ENCODE results near the gene GRIK3. TPM values are rescaled to one million over a fixed set of nuclear protein-coding genes. Genes with fewer than 3 reads are reported as not detected.

GRIK3 gene
- total and polyA plus RNA-seq, 2 experiments from 2014 or later = under 0.01 TPM; not detected in 1

GRCh38 chr1:36787312-36787913, 246.9 kb downstream of the GRIK3 start:
- no peaks in the 10 kb centered on the region for H3K9me3 ChIP-seq (ENCODE audit: low read depth)
- H3K27ac ChIP-seq = no peak overlapping the region
- no peaks in the 10 kb centered on the region for H3K79me2 ChIP-seq
- WGBS (ENCODE audit: low lambda C conversion rate, missing lambda C conversion rate) = 78% methylated on average over 12 of the region's 12 CpGs
- H3K27me3 ChIP-seq = peaks cover 4% of the 10 kb centered on the region
- H3K4me1 ChIP-seq (ENCODE audit: insufficient read depth) = no peaks in the 10 kb centered on the region
- no peak overlapping the region for H2AFZ ChIP-seq
- no peaks in the 10 kb centered on the region for H3K9me2 ChIP-seq (replicated peaks; ENCODE audit: insufficient read depth)
- TF ChIP-seq EZH2phosphoT487 (IDR thresholded peaks at IDR 0.05; ENCODE audit: low read depth, severe bottlenecking, unreplicated experiment) = no peak
- no peak for TF ChIP-seq CTCF (IDR thresholded peaks at IDR 0.05; ENCODE audit: poor library complexity)
- no peak for TF ChIP-seq EZH2 (IDR thresholded peaks at IDR 0.05; ENCODE audit: borderline replicate concordance)
- no peaks in the 10 kb centered on the region for H4K20me1 ChIP-seq (ENCODE audit: insufficient read depth, poor library complexity, severe bottlenecking)
- H3K4me3 ChIP-seq = no peak overlapping the region
- no peaks in the 10 kb centered on the region for H3K36me3 ChIP-seq (replicated peaks; ENCODE audit: insufficient read depth, low read depth)
- H3K4me2 ChIP-seq = no peak overlapping the region
- DNase-seq (ENCODE audit: low spot score) = no peak

GRCh38 chr1:36786425-36786824, 247.9 kb downstream of the GRIK3 start:
- no peaks in the 10 kb centered on the region for H3K9me2 ChIP-seq (replicated peaks; ENCODE audit: insufficient read depth)
- H2AFZ ChIP-seq = no peak overlapping the region
- DNase-seq (ENCODE audit: low spot score) = no peak
- peaks cover 4% of the 10 kb centered on the region for H3K27me3 ChIP-seq
- H3K4me2 ChIP-seq = no peak overlapping the region
- no peaks in the 10 kb centered on the region for H3K79me2 ChIP-seq
- no peaks in the 10 kb centered on the region for H3K36me3 ChIP-seq (replicated peaks; ENCODE audit: insufficient read depth, low read depth)
- no peak overlapping the region for H3K4me3 ChIP-seq
- no peaks in the 10 kb centered on the region for H3K9me3 ChIP-seq (ENCODE audit: low read depth)
- 75% methylated on average over 5 of the region's 5 CpGs for WGBS (ENCODE audit: low lambda C conversion rate, missing lambda C conversion rate)
- TF ChIP-seq EZH2phosphoT487 (IDR thresholded peaks at IDR 0.05; ENCODE audit: low read depth, severe bottlenecking, unreplicated experiment) (no peak), EZH2 (IDR thresholded peaks at IDR 0.05; ENCODE audit: borderline replicate concordance) (no peak), CTCF (IDR thresholded peaks at IDR 0.05; ENCODE audit: poor library complexity) (no peak)
- no peak overlapping the region for H3K27ac ChIP-seq
- no peaks in the 10 kb centered on the region for H3K4me1 ChIP-seq (ENCODE audit: insufficient read depth)
- no peaks in the 10 kb centered on the region for H4K20me1 ChIP-seq (ENCODE audit: insufficient read depth, poor library complexity, severe bottlenecking)

GRCh38 chr1:36784147-36784859, 250.0 kb downstream of the GRIK3 start:
- DNase-seq (ENCODE audit: low spot score) = no peak
- H3K4me2 ChIP-seq = no peak overlapping the region
- no peaks in the 10 kb centered on the region for H3K36me3 ChIP-seq (replicated peaks; ENCODE audit: insufficient read depth, low read depth)
- H3K4me3 ChIP-seq = no peak overlapping the region
- no peaks in the 10 kb centered on the region for H3K9me3 ChIP-seq (ENCODE audit: low read depth)
- no peaks in the 10 kb centered on the region for H3K79me2 ChIP-seq
- TF ChIP-seq EZH2phosphoT487 (IDR thresholded peaks at IDR 0.05; ENCODE audit: low read depth, severe bottlenecking, unreplicated experiment) (no peak), EZH2 (IDR thresholded peaks at IDR 0.05; ENCODE audit: borderline replicate concordance) (no peak), CTCF (IDR thresholded peaks at IDR 0.05; ENCODE audit: poor library complexity) (no peak)
- H2AFZ ChIP-seq = no peak overlapping the region
- WGBS (ENCODE audit: low lambda C conversion rate, missing lambda C conversion rate) = 80% methylated on average over 9 of the region's 9 CpGs
- H4K20me1 ChIP-seq (ENCODE audit: insufficient read depth, poor library complexity, severe bottlenecking) = no peaks in the 10 kb centered on the region
- peaks cover 4% of the 10 kb centered on the region for H3K27me3 ChIP-seq
- no peaks in the 10 kb centered on the region for H3K4me1 ChIP-seq (ENCODE audit: insufficient read depth)
- no peaks in the 10 kb centered on the region for H3K9me2 ChIP-seq (replicated peaks; ENCODE audit: insufficient read depth)
- H3K27ac ChIP-seq = no peak overlapping the region
